H1 (cell line): Measurements from ENCODE around the gene CREBL2. TPM values are rescaled to one million over a fixed set of nuclear protein-coding genes. Genes with fewer than 3 reads are reported as not detected.

ENCODE experiments used
- CTCF ChIA-PET: fragments of 300-600 bp; sonication (Branson Sonifier 250); formaldehyde crosslinking; loops from one replicate; lab custom pipeline; 2021; ENCODE audit not compliant: partially characterized antibody; lab: Charles Lee
- POLR2A ChIA-PET: fragments of 300-600 bp; sonication (Branson Sonifier 250); formaldehyde crosslinking; loops from one replicate; lab custom pipeline; 2021; ENCODE audit warnings: inconsistent platforms; ENCODE audit not compliant: partially characterized antibody; lab: Charles Lee
- DNase-seq, 2 experiments: peaks; one replicate each; pipeline versions ENCODE4 v3.0.0 to v3.0.0-alpha.2; 2010 to 2022; ENCODE audit warnings: low spot score in 2 of 2, low read depth in 1 of 2, mixed read lengths in 1 of 2
- FAIRE-seq: peaks from 2 replicates; lab custom pipeline; 2011; peaks lifted over from hg19 to GRCh38; lab: Jason Lieb, UNC
- H2AFZ ChIP-seq: 2 replicates; pipeline ENCODE4 v1.8.1; 2012; ENCODE audit warnings: low read length, inconsistent platforms
- H2AK5ac ChIP-seq: 2 replicates; pipeline ENCODE4 v1.6.1; 2013; ENCODE audit warnings: low read depth, low read length
- H2BK120ac ChIP-seq: replicated peaks from 2 replicates; pipeline ENCODE3; 2013; ENCODE audit warnings: low read depth, low read length, inconsistent platforms
- H2BK12ac ChIP-seq: 2 replicates; pipeline ENCODE4 v1.6.1; 2013; ENCODE audit warnings: low read depth, low read length
- H2BK15ac ChIP-seq: 2 replicates; pipeline ENCODE4 v1.6.1; 2013; ENCODE audit warnings: low read length
- H2BK20ac ChIP-seq: 2 replicates; pipeline ENCODE4 v1.6.1; 2013; ENCODE audit warnings: low read length
- H2BK5ac ChIP-seq: 2 replicates; pipeline ENCODE4 v1.6.1; 2013; ENCODE audit warnings: low read depth, low read length
- H3K14ac ChIP-seq: 2 replicates; pipeline ENCODE4 v1.6.1; 2013; ENCODE audit warnings: inconsistent platforms; ENCODE audit not compliant: insufficient read length
- H3K18ac ChIP-seq: 2 replicates; pipeline ENCODE4 v1.6.1; 2013; ENCODE audit warnings: low read length; ENCODE audit errors: extremely low read depth
- H3K23ac ChIP-seq: 2 replicates; pipeline ENCODE4 v1.6.1; 2013; ENCODE audit warnings: inconsistent platforms; ENCODE audit not compliant: insufficient read length
- H3K23me2 ChIP-seq: 2 replicates; pipeline ENCODE4 v1.6.1; 2013; ENCODE audit warnings: low read depth, low read length
- H3K27ac ChIP-seq: 2 replicates; pipeline ENCODE4 v1.6.1; 2011; ENCODE audit warnings: low read depth, low read length, inconsistent platforms
- H3K27me3 ChIP-seq, 4 experiments: replicated peaks in 1 of 4; 1 replicate in 1 of 4; 2 replicates in 3 of 4; pipeline versions ENCODE4 v1.6.1 to v1.8.1; 2011 to 2013; ENCODE audit warnings: low read length in 3 of 4, mild to moderate bottlenecking in 3 of 4, inconsistent platforms in 2 of 4, mixed read lengths in 2 of 4, moderate library complexity in 1 of 4; ENCODE audit not compliant: control insufficient read depth in 3 of 4, insufficient read depth in 3 of 4; ENCODE audit errors: extremely low read depth in 1 of 4
- H3K36me3 ChIP-seq, 4 experiments: 2 replicates each; pipeline versions ENCODE4 v1.6.1 to v1.8.1; 2011 to 2013; ENCODE audit warnings: mild to moderate bottlenecking in 4 of 4, low read length in 3 of 4, moderate library complexity in 2 of 4, control low read depth in 1 of 4, inconsistent platforms in 1 of 4; ENCODE audit not compliant: insufficient read depth in 4 of 4, control insufficient read depth in 2 of 4
- H3K4ac ChIP-seq: replicated peaks from 2 replicates; pipeline ENCODE3; 2013; ENCODE audit warnings: low read length, low read depth, mixed read lengths, inconsistent platforms; ENCODE audit not compliant: insufficient read length
- H3K4me1 ChIP-seq, 4 experiments: replicated peaks in 1 of 4; 1 replicate in 1 of 4; 2 replicates in 3 of 4; pipeline versions ENCODE4 v1.6.1 to v1.8.1; 2011 to 2013; ENCODE audit warnings: low read length in 3 of 4, inconsistent platforms in 2 of 4, mixed read lengths in 1 of 4; ENCODE audit not compliant: insufficient read depth in 4 of 4, control insufficient read depth in 3 of 4
- H3K4me2 ChIP-seq, 2 experiments: 2 replicates each; pipeline versions ENCODE4 v1.6.1 to v1.8.1; 2011 to 2013; ENCODE audit warnings: low read depth in 2 of 2, low read length in 2 of 2, control low read depth in 1 of 2, inconsistent platforms in 1 of 2, mild to moderate bottlenecking in 1 of 2; ENCODE audit not compliant: insufficient read depth in 1 of 2
- H3K4me3 ChIP-seq, 4 experiments: fragments of 200-600, 300-600 bp in 1 of 4; sonication (generic), shearing (Covaris generic), sonication (Bioruptor Twin) in 1 of 4; 2 replicates each; pipeline versions ENCODE4 v1.5.1 to v1.8.1; 2011 to 2016; ENCODE audit warnings: low read length in 4 of 4, low read depth in 3 of 4, control low read depth in 2 of 4, inconsistent platforms in 2 of 4, mild to moderate bottlenecking in 2 of 4, mixed read lengths in 1 of 4, moderate library complexity in 1 of 4; ENCODE audit not compliant: insufficient read depth in 2 of 4; ENCODE audit errors: extremely low read depth in 1 of 4
- H3K56ac ChIP-seq: replicated peaks from 2 replicates; pipeline ENCODE3; 2013; ENCODE audit warnings: low read depth, mild to moderate bottlenecking, mixed read lengths, low read length, inconsistent platforms; ENCODE audit not compliant: insufficient read length
- H3K79me1 ChIP-seq: 2 replicates; pipeline ENCODE4 v1.6.1; 2013; ENCODE audit warnings: low read depth, low read length, control low read depth
- H3K79me2 ChIP-seq, 2 experiments: 2 replicates each; pipeline versions ENCODE4 v1.6.1 to v1.8.1; 2012 to 2013; ENCODE audit warnings: low read length in 2 of 2, mild to moderate bottlenecking in 2 of 2, inconsistent platforms in 1 of 2; ENCODE audit not compliant: insufficient read depth in 2 of 2, control insufficient read depth in 1 of 2
- H3K9ac ChIP-seq, 4 experiments: replicated peaks in 1 of 4; 1 replicate in 1 of 4; 2 replicates in 3 of 4; pipeline versions ENCODE4 v1.6.1 to v1.8.1; 2011 to 2013; ENCODE audit warnings: low read depth in 3 of 4, low read length in 3 of 4, control low read depth in 2 of 4, mild to moderate bottlenecking in 2 of 4, moderate library complexity in 2 of 4, inconsistent platforms in 1 of 4; ENCODE audit errors: extremely low read depth in 1 of 4
- H3K9me3 ChIP-seq, 2 experiments: 2 replicates each; pipeline versions ENCODE4 v1.6.1 to v1.8.1; 2012 to 2013; ENCODE audit warnings: mild to moderate bottlenecking in 2 of 2, moderate library complexity in 2 of 2, control low read depth in 1 of 2, inconsistent platforms in 1 of 2, low read depth in 1 of 2, low read length in 1 of 2, mixed read lengths in 1 of 2; ENCODE audit not compliant: insufficient read depth in 2 of 2
- H4K20me1 ChIP-seq, 2 experiments: replicated peaks in 1 of 2; 2 replicates each; pipeline versions ENCODE3 to v1.8.1; 2011 to 2013; ENCODE audit warnings: inconsistent platforms in 2 of 2, low read length in 2 of 2, mild to moderate bottlenecking in 1 of 2; ENCODE audit not compliant: insufficient read depth in 2 of 2, control insufficient read depth in 1 of 2
- H4K5ac ChIP-seq: 2 replicates; pipeline ENCODE4 v1.6.1; 2013; ENCODE audit warnings: low read length, low read depth, mixed read lengths, inconsistent platforms; ENCODE audit not compliant: insufficient read length
- H4K8ac ChIP-seq: 2 replicates; pipeline ENCODE4 v1.8.0; 2013; ENCODE audit warnings: mild to moderate bottlenecking, moderate library complexity, low read length, inconsistent platforms; ENCODE audit not compliant: insufficient read depth; ENCODE audit errors: extremely low read depth
- H4K91ac ChIP-seq: replicated peaks from 2 replicates; pipeline ENCODE3; 2013; ENCODE audit warnings: low read length, mixed read lengths, inconsistent platforms; ENCODE audit not compliant: insufficient read length
- EZH2 ChIP-seq: fragments of 200-600 bp; sonication (generic); IDR thresholded peaks from 2 replicates; pipeline ENCODE4 v1.7.1; 2012; ENCODE audit warnings: low read depth, mild to moderate bottlenecking, moderate library complexity, low read length, inconsistent platforms; ENCODE audit not compliant: severe bottlenecking
- SIN3A ChIP-seq, 2 experiments: IDR thresholded peaks in 1 of 2; conservative IDR thresholded peaks in 1 of 2; 2 replicates each; pipeline ENCODE4 v1.6.1; 2011 to 2012; ENCODE audit warnings: low read length in 2 of 2, improper control_type of control experiment in 1 of 2, low read depth in 1 of 2, mild to moderate bottlenecking in 1 of 2
- SIX5 ChIP-seq: IDR thresholded peaks from 2 replicates; pipeline ENCODE4 v1.6.1; 2011; ENCODE audit warnings: mild to moderate bottlenecking, low read depth, low read length
- TAF7 ChIP-seq: optimal IDR thresholded peaks from 2 replicates; pipeline ENCODE3; 2011; ENCODE audit warnings: low read depth, mild to moderate bottlenecking, inconsistent platforms, low read length, moderate library complexity, borderline replicate concordance
- TCF12 ChIP-seq: IDR thresholded peaks from 2 replicates; pipeline ENCODE4 v1.6.1; 2011; ENCODE audit warnings: low read depth, mild to moderate bottlenecking, low read length
- TEAD4 ChIP-seq: IDR thresholded peaks from 2 replicates; pipeline ENCODE4 v1.6.1; 2012; ENCODE audit warnings: low read depth, low read length, inconsistent platforms, mixed read lengths
- YY1 ChIP-seq: IDR thresholded peaks from 2 replicates; pipeline ENCODE4 v1.6.1; 2011; ENCODE audit warnings: low read depth, mild to moderate bottlenecking, low read length
- WGBS, 2 experiments: shearing (Covaris generic) in 1 of 2; methylation state at CpG; one replicate each; pipeline versions ENCODE4 v1.1.6 to v1.1.7; 2013 to 2015; ENCODE audit warnings: low lambda C conversion rate in 2 of 2, mixed read lengths in 2 of 2, inconsistent platforms in 1 of 2, low coverage in 1 of 2, missing lambda C conversion rate in 1 of 2; ENCODE audit not compliant: insufficient replicate concordance in 2 of 2, insufficient coverage in 1 of 2, insufficient read length in 1 of 2; ENCODE audit errors: extremely low coverage in 1 of 2, missing lambda C conversion rate in 1 of 2; 5-methylcytosine and 5-hydroxymethylcytosine counted together
- polyA plus RNA-seq, 7 experiments: library from polyadenylated mRNA; depleted of rRNA in 3 of 7; stranded (reverse) in 5 of 7; unstranded in 2 of 7; fragments of >200 nt in 5 of 7; fragments of 200-250 nt in 2 of 7; gene quantifications; 1 replicate in 5 of 7; 2 replicates in 1 of 7; 4 replicates in 1 of 7; pipeline versions ENCODE4 v1.2.1 to v1.2.3, GENCODE V29; 2011 to 2013; ENCODE audit warnings: missing spikeins in 2 of 7, mixed read lengths in 2 of 7
- total RNA-seq: library from RNA; stranded (reverse); fragmentation: NEBNext Ultra II Directional; extraction: Animal tissue kit (Norgen Biotek cat#: 25700); gene quantifications from 2 replicates; pipeline ENCODE4 v1.2.1, GENCODE V29; 2021

Gene CREBL2
- total and polyA plus RNA-seq, 2 of the 8 experiments (the other 6 are each of a cell fraction or from before 2014, with no cell fraction given), result 9.8 to 18.3 TPM

DNA sequence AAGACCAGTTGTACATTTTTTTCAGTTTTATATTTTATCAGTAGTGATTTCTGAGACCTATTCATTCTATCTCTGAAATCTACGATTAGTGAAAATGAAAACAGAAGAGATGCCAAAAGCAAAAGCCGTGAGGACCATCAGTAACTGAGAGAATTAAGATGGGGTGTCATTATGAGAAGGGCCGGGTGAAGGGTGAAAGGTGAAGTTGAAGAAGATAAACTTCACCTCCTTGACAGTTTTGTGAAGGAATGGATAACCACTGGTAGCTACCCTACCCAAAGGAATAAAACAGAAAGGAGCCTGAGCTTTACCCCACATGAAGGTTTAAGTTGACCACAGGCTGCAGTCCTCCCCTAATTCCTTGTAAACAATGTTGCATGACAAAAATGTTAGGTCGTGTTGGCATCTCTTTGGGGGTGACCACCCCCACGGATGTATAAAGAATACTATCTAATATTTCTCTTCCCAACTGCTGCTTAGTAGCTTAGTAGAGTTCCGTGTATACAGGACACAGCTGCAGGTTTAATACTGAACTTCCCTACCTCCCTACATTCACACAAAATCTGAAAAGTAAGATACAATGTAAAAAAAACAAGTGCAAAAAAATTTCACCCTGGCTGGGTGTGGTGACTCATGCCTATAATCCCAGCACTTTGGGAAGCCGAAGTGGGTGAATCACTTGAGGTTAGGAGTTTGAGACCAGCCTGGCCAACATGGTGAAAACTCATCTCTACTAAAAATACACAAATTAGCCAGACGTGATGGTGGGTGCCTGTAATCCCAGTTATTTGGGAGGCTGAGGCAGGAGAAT, 60.4 kb downstream of the CREBL2 start:
- Histone ChIP-seq H3K18ac (no peak overlapping the region), H3K79me1 (peaks cover 4% of the 10 kb centered on the region; the same call in 1 of the 2 replicates), H4K20me1 (peaks cover 15 to 19% of the 10 kb centered on the region in 2 experiments), H3K14ac (no peak overlapping the region), H2BK20ac (no peak overlapping the region), H3K56ac (no peak overlapping the region), H2BK120ac (no peak overlapping the region), H3K4me3 (no peak overlapping the region), H2AFZ (no peak overlapping the region), H3K27me3 (peaks cover 13 to 23% (median 19%) of the 10 kb centered on the region in 4 experiments), H3K79me2 (peaks cover 0 to 28% of the 10 kb centered on the region in 2 experiments; a peak in 2 of 4 replicates), H4K91ac (no peak overlapping the region), H2BK15ac (no peak overlapping the region), H4K8ac (no peak overlapping the region), H3K27ac (no peak overlapping the region), H3K9me3 (no peaks in the 10 kb centered on the region), H3K9ac (no peak overlapping the region), H3K4ac (no peak overlapping the region), H3K36me3 (peaks cover 0 to 3% (median 0%) of the 10 kb centered on the region in 4 experiments; a peak in 2 of 8 replicates), H3K23ac (no peak overlapping the region), H3K4me1 (peaks cover 0 to 14% (median 5%) of the 10 kb centered on the region in 4 experiments; a peak in 5 of 7 replicates), H2BK12ac (no peak overlapping the region; the same call in 1 of the 2 replicates), H3K23me2 (no peaks in the 10 kb centered on the region), H4K5ac (no peak overlapping the region), H2BK5ac (no peak overlapping the region), H2AK5ac (no peak overlapping the region), H3K4me2 (no peak overlapping the region)
- 74% methylated on average over 8 of the region's 8 CpGs; no CpG with 5 or more reads in 1 of the 2 experiments for WGBS, 2 experiments
- ChIA-PET POLR2A (interaction anchor here (0.8 to 3.0 kb wide), 5 partner anchors 11 to 60 kb away, joined by 3 to 16 read pairs (median 3); partner anchors contain the start of genes CDKN1B and CREBL2), CTCF (interaction anchor here (0.6 to 2.3 kb wide), 8 partner anchors 10 to 55 kb away, joined by 3 to 13 read pairs (median 4); no protein-coding TSS in a partner anchor)
- DNase-seq (no peak), FAIRE-seq (no peak)
- TF ChIP-seq TAF7 (no peak), TEAD4 (no peak), SIX5 (no peak), TCF12 (no peak), EZH2 (no peak), SIN3A (conservative IDR thresholded peaks at IDR 0.05 in 1 of 2, IDR thresholded peaks at IDR 0.05 in 1 of 2; ENCODE audit: low read depth in 1 of 2, low read length in 2 of 2) (no peak), YY1 (no peak)
